ENCODE measurements around the gene CASKIN2. TPM values are rescaled to one million over a fixed set of nuclear protein-coding genes. Genes with fewer than 3 reads are reported as not detected.

The CASKIN2 gene
- total RNA-seq, 1 experiment from 2014 or later = 37.0 TPM

DNA sequence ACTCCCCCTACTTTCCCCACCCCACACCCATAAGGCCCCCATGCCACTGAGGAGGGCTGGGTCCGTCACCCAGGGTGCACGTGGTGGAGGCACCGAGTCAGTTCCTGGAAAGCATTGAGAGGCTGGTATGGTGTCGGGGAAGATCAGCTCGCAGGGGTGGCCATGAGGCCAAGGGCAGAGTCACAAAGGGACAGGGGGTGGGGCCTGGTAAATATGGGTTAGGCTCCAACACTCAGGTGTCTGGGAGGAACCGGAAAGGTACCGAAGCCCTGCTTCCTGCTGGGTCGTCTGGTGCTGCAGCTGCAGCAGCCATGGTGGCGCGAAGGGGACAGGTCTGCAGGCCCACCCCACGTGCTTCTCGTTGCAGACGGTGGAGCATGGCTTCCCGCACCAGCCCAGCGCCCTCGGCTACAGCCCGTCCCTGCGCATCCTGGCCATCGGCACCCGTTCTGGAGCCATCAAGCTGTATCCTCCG, 40.4 kb upstream of the CASKIN2 start:
- peaks cover 0 to 13% (median 2%) of the 10 kb centered on the region in 3 experiments; a peak in 4 of 7 replicates for H3K36me3 Mint-ChIP-seq (ENCODE audit: insufficient read depth in 1 of 3, low read depth in 3 of 3)
- Histone ChIP-seq H3K79me2 (ENCODE audit: insufficient read depth, low read length) (no peaks in the 10 kb centered on the region), H4K91ac (ENCODE audit: insufficient read length, low read depth, low read length) (no peak overlapping the region), H3K4me1 (ENCODE audit: insufficient read depth, low read length) (peaks cover 4% of the 10 kb centered on the region; the same call in 1 of the 2 replicates), H2BK20ac (ENCODE audit: low read depth, low read length, poor library complexity, severe bottlenecking) (no peak overlapping the region), H2BK5ac (ENCODE audit: insufficient read length, low read length) (no peak overlapping the region), H3K14ac (ENCODE audit: insufficient read depth, low read length) (no peak overlapping the region), H2AFZ (ENCODE audit: low read length) (no peak overlapping the region), H4K20me1 (ENCODE audit: control insufficient read depth, insufficient read depth, insufficient read length) (no peaks in the 10 kb centered on the region), H4K8ac (replicated peaks; ENCODE audit: insufficient read length, low read depth, low read length) (no peak overlapping the region), H3K27me3 (ENCODE audit: insufficient read depth, low read length) (no peaks in the 10 kb centered on the region), H3K56ac (ENCODE audit: insufficient read length, low read depth, low read length) (no peak overlapping the region), H3T11ph (ENCODE audit: low read length) (no peak overlapping the region), H3K79me1 (ENCODE audit: insufficient read depth, low read depth, low read length, poor library complexity, severe bottlenecking) (no peaks in the 10 kb centered on the region), H2BK15ac (ENCODE audit: low read depth, low read length) (no peak overlapping the region), H3K27ac (ENCODE audit: insufficient read length, low read depth, low read length) (no peak overlapping the region), H3K23ac (ENCODE audit: insufficient read length, low read depth, low read length) (no peak overlapping the region), H2AK5ac (ENCODE audit: insufficient read length, low read length) (no peak overlapping the region), H3K9ac (ENCODE audit: extremely low read depth, insufficient read length, low read length) (no peak overlapping the region), H3K4me2 (ENCODE audit: insufficient read depth, insufficient read length, low read length) (no peak overlapping the region), H3K23me2 (ENCODE audit: insufficient read length, low read depth, low read length, poor library complexity, severe bottlenecking) (no peaks in the 10 kb centered on the region), H4K5ac (ENCODE audit: insufficient read length, low read depth, low read length) (no peak overlapping the region), H3K9me3 (ENCODE audit: control insufficient read depth, low read depth, low read length) (no peaks in the 10 kb centered on the region), H2BK12ac (ENCODE audit: insufficient read length, low read depth, low read length) (no peak overlapping the region), H3K18ac (ENCODE audit: insufficient read length, low read depth, low read length) (no peak overlapping the region), H3K4ac (ENCODE audit: low read depth, low read length) (no peak overlapping the region), H2BK120ac (ENCODE audit: low read depth, low read length, poor library complexity, severe bottlenecking) (no peak overlapping the region)
- H3K27ac Mint-ChIP-seq = peak overlapping the region in 2 of 3 experiments; percentile 44 to 51; a peak in 1 of 7 replicates
- WGBS (ENCODE audit: extremely low coverage, insufficient read length, low lambda C conversion rate) = no CpG with 5 or more reads among the region's 21 CpGs
- H3K9me3 Mint-ChIP-seq = no peaks in the 10 kb centered on the region
- H3K4me3 Mint-ChIP-seq = no peak overlapping the region
- peaks cover 4 to 24% of the 10 kb centered on the region in 2 experiments for H3K4me1 Mint-ChIP-seq
- no peak for DNase-seq
- TF ChIP-seq, protein P1, sequence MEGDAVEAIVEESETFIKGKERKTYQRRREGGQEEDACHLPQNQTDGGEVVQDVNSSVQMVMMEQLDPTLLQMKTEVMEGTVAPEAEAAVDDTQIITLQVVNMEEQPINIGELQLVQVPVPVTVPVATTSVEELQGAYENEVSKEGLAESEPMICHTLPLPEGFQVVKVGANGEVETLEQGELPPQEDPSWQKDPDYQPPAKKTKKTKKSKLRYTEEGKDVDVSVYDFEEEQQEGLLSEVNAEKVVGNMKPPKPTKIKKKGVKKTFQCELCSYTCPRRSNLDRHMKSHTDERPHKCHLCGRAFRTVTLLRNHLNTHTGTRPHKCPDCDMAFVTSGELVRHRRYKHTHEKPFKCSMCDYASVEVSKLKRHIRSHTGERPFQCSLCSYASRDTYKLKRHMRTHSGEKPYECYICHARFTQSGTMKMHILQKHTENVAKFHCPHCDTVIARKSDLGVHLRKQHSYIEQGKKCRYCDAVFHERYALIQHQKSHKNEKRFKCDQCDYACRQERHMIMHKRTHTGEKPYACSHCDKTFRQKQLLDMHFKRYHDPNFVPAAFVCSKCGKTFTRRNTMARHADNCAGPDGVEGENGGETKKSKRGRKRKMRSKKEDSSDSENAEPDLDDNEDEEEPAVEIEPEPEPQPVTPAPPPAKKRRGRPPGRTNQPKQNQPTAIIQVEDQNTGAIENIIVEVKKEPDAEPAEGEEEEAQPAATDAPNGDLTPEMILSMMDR (conservative IDR thresholded peaks at IDR 0.05) = no peak
- no peaks in the 10 kb centered on the region for H3K27me3 Mint-ChIP-seq (ENCODE audit: low read depth)
